ENCODE data around the gene HPSE2. TPM values are rescaled to one million over a fixed set of nuclear protein-coding genes. Genes with fewer than 3 reads are reported as not detected.

Gene HPSE2
- total RNA-seq, 1 experiment from 2014 or later, result 0.20 TPM

DNA sequence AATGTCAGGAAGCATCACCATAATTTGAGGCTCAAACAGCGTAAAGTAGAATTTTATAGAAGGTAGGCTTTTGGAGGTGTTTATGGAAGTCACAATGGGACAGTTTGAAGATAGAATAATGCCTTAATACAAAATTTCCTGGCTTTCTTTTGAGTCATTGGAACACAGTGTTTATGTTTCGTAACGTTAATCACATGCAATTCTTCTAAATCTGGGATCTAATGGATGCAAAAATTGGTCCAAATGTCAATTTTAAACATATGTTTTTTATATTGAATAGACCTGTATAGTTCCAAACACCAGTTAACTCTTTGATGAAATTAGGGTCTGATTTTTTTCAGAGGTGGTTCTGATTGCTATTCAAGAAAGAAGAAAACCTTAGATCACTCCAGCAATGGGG, 702.4 kb downstream of the HPSE2 start:
- Histone ChIP-seq H3K23me2 (ENCODE audit: insufficient read length, low read depth, low read length, poor library complexity, severe bottlenecking) (no peaks in the 10 kb centered on the region), H3K4ac (ENCODE audit: low read depth, low read length) (no peak overlapping the region), H3K9me3 (ENCODE audit: control insufficient read depth, low read depth, low read length) (no peaks in the 10 kb centered on the region), H3K18ac (ENCODE audit: insufficient read length, low read depth, low read length) (no peak overlapping the region), H2BK5ac (ENCODE audit: insufficient read length, low read length) (no peak overlapping the region), H3K14ac (ENCODE audit: insufficient read depth, low read length) (no peak overlapping the region), H3K27ac (ENCODE audit: insufficient read length, low read depth, low read length) (no peak overlapping the region), H3K27me3 (ENCODE audit: insufficient read depth, low read length) (no peaks in the 10 kb centered on the region), H3K4me2 (ENCODE audit: insufficient read depth, insufficient read length, low read length) (no peak overlapping the region), H3K9ac (ENCODE audit: extremely low read depth, insufficient read length, low read length) (no peak overlapping the region), H3K4me1 (ENCODE audit: insufficient read depth, low read length) (no peaks in the 10 kb centered on the region), H3K79me1 (ENCODE audit: insufficient read depth, low read depth, low read length, poor library complexity, severe bottlenecking) (no peaks in the 10 kb centered on the region), H2BK20ac (ENCODE audit: low read depth, low read length, poor library complexity, severe bottlenecking) (no peak overlapping the region), H3K23ac (ENCODE audit: insufficient read length, low read depth, low read length) (no peak overlapping the region), H3T11ph (ENCODE audit: low read length) (no peak overlapping the region), H2BK12ac (ENCODE audit: insufficient read length, low read depth, low read length) (no peak overlapping the region), H3K79me2 (ENCODE audit: insufficient read depth, low read length) (no peaks in the 10 kb centered on the region), H2BK120ac (ENCODE audit: low read depth, low read length, poor library complexity, severe bottlenecking) (no peak overlapping the region), H2AK5ac (ENCODE audit: insufficient read length, low read length) (no peak overlapping the region), H2AFZ (ENCODE audit: low read length) (no peak overlapping the region), H4K91ac (ENCODE audit: insufficient read length, low read depth, low read length) (no peak overlapping the region), H4K8ac (replicated peaks; ENCODE audit: insufficient read length, low read depth, low read length) (no peak overlapping the region), H4K5ac (ENCODE audit: insufficient read length, low read depth, low read length) (no peak overlapping the region), H3K56ac (ENCODE audit: insufficient read length, low read depth, low read length) (no peak overlapping the region), H4K20me1 (ENCODE audit: control insufficient read depth, insufficient read depth, insufficient read length) (no peaks in the 10 kb centered on the region), H2BK15ac (ENCODE audit: low read depth, low read length) (no peak overlapping the region)
- TF ChIP-seq, protein P1, sequence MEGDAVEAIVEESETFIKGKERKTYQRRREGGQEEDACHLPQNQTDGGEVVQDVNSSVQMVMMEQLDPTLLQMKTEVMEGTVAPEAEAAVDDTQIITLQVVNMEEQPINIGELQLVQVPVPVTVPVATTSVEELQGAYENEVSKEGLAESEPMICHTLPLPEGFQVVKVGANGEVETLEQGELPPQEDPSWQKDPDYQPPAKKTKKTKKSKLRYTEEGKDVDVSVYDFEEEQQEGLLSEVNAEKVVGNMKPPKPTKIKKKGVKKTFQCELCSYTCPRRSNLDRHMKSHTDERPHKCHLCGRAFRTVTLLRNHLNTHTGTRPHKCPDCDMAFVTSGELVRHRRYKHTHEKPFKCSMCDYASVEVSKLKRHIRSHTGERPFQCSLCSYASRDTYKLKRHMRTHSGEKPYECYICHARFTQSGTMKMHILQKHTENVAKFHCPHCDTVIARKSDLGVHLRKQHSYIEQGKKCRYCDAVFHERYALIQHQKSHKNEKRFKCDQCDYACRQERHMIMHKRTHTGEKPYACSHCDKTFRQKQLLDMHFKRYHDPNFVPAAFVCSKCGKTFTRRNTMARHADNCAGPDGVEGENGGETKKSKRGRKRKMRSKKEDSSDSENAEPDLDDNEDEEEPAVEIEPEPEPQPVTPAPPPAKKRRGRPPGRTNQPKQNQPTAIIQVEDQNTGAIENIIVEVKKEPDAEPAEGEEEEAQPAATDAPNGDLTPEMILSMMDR (conservative IDR thresholded peaks at IDR 0.05), result no peak
- H3K27ac Mint-ChIP-seq, result no peak overlapping the region
- no peaks in the 10 kb centered on the region; the same call in none of the 2 replicates for H3K27me3 Mint-ChIP-seq (ENCODE audit: low read depth)
- no peak for DNase-seq
- H3K36me3 Mint-ChIP-seq (ENCODE audit: insufficient read depth in 1 of 3, low read depth in 3 of 3), result no peaks in the 10 kb centered on the region
- no peak overlapping the region for H3K4me3 Mint-ChIP-seq
- peaks cover 0 to 2% of the 10 kb centered on the region in 2 experiments; a peak in 1 of 4 replicates for H3K4me1 Mint-ChIP-seq
- no peaks in the 10 kb centered on the region for H3K9me3 Mint-ChIP-seq
- no CpG with 5 or more reads among the region's 3 CpGs for WGBS (ENCODE audit: extremely low coverage, insufficient read length, low lambda C conversion rate)
